Activated naive CD8-positive, alpha-beta T cell (primary cell): ENCODE data around the gene SPEF2.

Source experiments
- H3K27ac Mint-ChIP-seq: one replicate; pipeline ENCODE4 v1.8.0; 2021; ENCODE audit warnings: mixed read lengths
- H3K27me3 Mint-ChIP-seq: one replicate; pipeline ENCODE4 v1.8.0; 2021; ENCODE audit warnings: mixed read lengths
- H3K36me3 Mint-ChIP-seq: one replicate; pipeline ENCODE4 v1.8.0; 2021; ENCODE audit warnings: mixed read lengths
- H3K4me1 Mint-ChIP-seq: one replicate; pipeline ENCODE4 v1.8.0; 2021; ENCODE audit warnings: low read depth, mixed read lengths
- H3K4me3 Mint-ChIP-seq: one replicate; pipeline ENCODE4 v1.8.0; 2021; ENCODE audit warnings: mild to moderate bottlenecking, mixed read lengths
- H3K9me3 Mint-ChIP-seq: one replicate; pipeline ENCODE4 v1.8.0; 2021; ENCODE audit warnings: low read depth, mixed read lengths

SPEF2 gene

GRCh38 chr5:35736280-35736679, 118.6 kb downstream of the SPEF2 start:
- Mint-ChIP-seq H3K4me1 (peaks cover 30% of the 10 kb centered on the region), H3K36me3 (peaks cover 22% of the 10 kb centered on the region), H3K4me3 (no peak overlapping the region), H3K9me3 (peaks cover 13% of the 10 kb centered on the region), H3K27me3 (no peaks in the 10 kb centered on the region), H3K27ac (peak overlapping the region; percentile 84)

GRCh38 chr5:35741126-35741716, 123.6 kb downstream of the SPEF2 start:
- H3K4me3 Mint-ChIP-seq: no peak overlapping the region
- no peaks in the 10 kb centered on the region for H3K27me3 Mint-ChIP-seq
- peaks cover 24% of the 10 kb centered on the region for H3K36me3 Mint-ChIP-seq
- H3K27ac Mint-ChIP-seq: no peak overlapping the region
- H3K4me1 Mint-ChIP-seq: peaks cover 28% of the 10 kb centered on the region
- peaks cover 15% of the 10 kb centered on the region for H3K9me3 Mint-ChIP-seq

GRCh38 chr5:35741971-35742370, 124.3 kb downstream of the SPEF2 start:
- H3K27ac Mint-ChIP-seq: no peak overlapping the region
- no peak overlapping the region for H3K4me3 Mint-ChIP-seq
- peaks cover 24% of the 10 kb centered on the region for H3K36me3 Mint-ChIP-seq
- peaks cover 9% of the 10 kb centered on the region for H3K9me3 Mint-ChIP-seq
- no peaks in the 10 kb centered on the region for H3K27me3 Mint-ChIP-seq
- peaks cover 22% of the 10 kb centered on the region for H3K4me1 Mint-ChIP-seq

GRCh38 chr5:35743644-35744043, 126.0 kb downstream of the SPEF2 start:
- H3K36me3 Mint-ChIP-seq: peaks cover 28% of the 10 kb centered on the region
- no peak overlapping the region for H3K4me3 Mint-ChIP-seq
- no peak overlapping the region for H3K27ac Mint-ChIP-seq
- H3K9me3 Mint-ChIP-seq: peaks cover 11% of the 10 kb centered on the region
- H3K27me3 Mint-ChIP-seq: no peaks in the 10 kb centered on the region
- peaks cover 30% of the 10 kb centered on the region for H3K4me1 Mint-ChIP-seq

- Mint-ChIP-seq H3K9me3 (peaks cover 11% of the 10 kb centered on the region), H3K27me3 (no peaks in the 10 kb centered on the region), H3K4me3 (peak overlapping the region; percentile 28), H3K36me3 (peaks cover 20% of the 10 kb centered on the region), H3K27ac (no peak overlapping the region), H3K4me1 (peaks cover 37% of the 10 kb centered on the region)
These were observed 127.5 kb downstream of the SPEF2 start for GRCh38 chr5:35745193-35745592.

- Mint-ChIP-seq H3K27me3 (no peaks in the 10 kb centered on the region), H3K4me3 (no peak overlapping the region), H3K4me1 (peaks cover 35% of the 10 kb centered on the region), H3K9me3 (peaks cover 11% of the 10 kb centered on the region), H3K36me3 (peaks cover 17% of the 10 kb centered on the region), H3K27ac (no peak overlapping the region)
These were observed 128.0 kb downstream of the SPEF2 start for GRCh38 chr5:35745660-35746059.

- H3K36me3 Mint-ChIP-seq: peaks cover 9% of the 10 kb centered on the region
- no peak overlapping the region for H3K4me3 Mint-ChIP-seq
- H3K4me1 Mint-ChIP-seq: peaks cover 19% of the 10 kb centered on the region
- H3K9me3 Mint-ChIP-seq: peaks cover 4% of the 10 kb centered on the region
- no peak overlapping the region for H3K27ac Mint-ChIP-seq
- H3K27me3 Mint-ChIP-seq: no peaks in the 10 kb centered on the region
These were observed 134.3 kb downstream of the SPEF2 start for GRCh38 chr5:35752012-35752411.

- H3K36me3 Mint-ChIP-seq: peaks cover 2% of the 10 kb centered on the region
- no peak overlapping the region for H3K27ac Mint-ChIP-seq
- no peaks in the 10 kb centered on the region for H3K27me3 Mint-ChIP-seq
- no peak overlapping the region for H3K4me3 Mint-ChIP-seq
- peaks cover 19% of the 10 kb centered on the region for H3K4me1 Mint-ChIP-seq
- no peaks in the 10 kb centered on the region for H3K9me3 Mint-ChIP-seq
These were observed 135.8 kb downstream of the SPEF2 start for GRCh38 chr5:35753500-35753899.

- no peaks in the 10 kb centered on the region for H3K9me3 Mint-ChIP-seq
These were observed 136.8 kb downstream of the SPEF2 start for GRCh38 chr5:35754481-35754880.

GRCh38 chr5:35755966-35756365, 138.3 kb downstream of the SPEF2 start:
- Mint-ChIP-seq H3K4me3 (no peak overlapping the region), H3K36me3 (peaks cover 2% of the 10 kb centered on the region), H3K4me1 (peaks cover 19% of the 10 kb centered on the region), H3K27me3 (no peaks in the 10 kb centered on the region), H3K9me3 (no peaks in the 10 kb centered on the region), H3K27ac (no peak overlapping the region)

More at GRCh38 chr5:35754481-35754880, 136.8 kb downstream of the SPEF2 start:
- Mint-ChIP-seq H3K36me3 (peaks cover 2% of the 10 kb centered on the region), H3K27ac (no peak overlapping the region), H3K4me1 (peaks cover 16% of the 10 kb centered on the region), H3K27me3 (no peaks in the 10 kb centered on the region), H3K4me3 (no peak overlapping the region)

GRCh38 chr5:35758151-35758724, 140.6 kb downstream of the SPEF2 start:
- Mint-ChIP-seq H3K4me1 (peaks cover 38% of the 10 kb centered on the region), H3K27me3 (no peaks in the 10 kb centered on the region), H3K9me3 (no peaks in the 10 kb centered on the region), H3K4me3 (no peak overlapping the region), H3K36me3 (peaks cover 2% of the 10 kb centered on the region), H3K27ac (no peak overlapping the region)

GRCh38 chr5:35761541-35761940, 143.9 kb downstream of the SPEF2 start:
- no peak overlapping the region for H3K4me3 Mint-ChIP-seq
- peaks cover 4% of the 10 kb centered on the region for H3K9me3 Mint-ChIP-seq
- H3K27ac Mint-ChIP-seq: peak overlapping the region; percentile 78
- H3K36me3 Mint-ChIP-seq: peaks cover 9% of the 10 kb centered on the region
- no peaks in the 10 kb centered on the region for H3K27me3 Mint-ChIP-seq
- H3K4me1 Mint-ChIP-seq: peaks cover 51% of the 10 kb centered on the region

GRCh38 chr5:35762368-35762767, 144.7 kb downstream of the SPEF2 start:
- Mint-ChIP-seq H3K4me3 (no peak overlapping the region), H3K27ac (no peak overlapping the region), H3K36me3 (peaks cover 9% of the 10 kb centered on the region), H3K27me3 (no peaks in the 10 kb centered on the region), H3K9me3 (peaks cover 4% of the 10 kb centered on the region), H3K4me1 (peaks cover 52% of the 10 kb centered on the region)

- Mint-ChIP-seq H3K4me1 (peaks cover 37% of the 10 kb centered on the region), H3K36me3 (peaks cover 9% of the 10 kb centered on the region), H3K27me3 (no peaks in the 10 kb centered on the region), H3K9me3 (peaks cover 4% of the 10 kb centered on the region), H3K4me3 (no peak overlapping the region), H3K27ac (no peak overlapping the region)
These were observed 148.3 kb downstream of the SPEF2 start for GRCh38 chr5:35765921-35766320.

GRCh38 chr5:35771300-35771699, 153.6 kb downstream of the SPEF2 start:
- Mint-ChIP-seq H3K27me3 (no peaks in the 10 kb centered on the region), H3K4me3 (peak overlapping the region; percentile 1), H3K36me3 (peaks cover 3% of the 10 kb centered on the region), H3K9me3 (no peaks in the 10 kb centered on the region), H3K4me1 (peaks cover 46% of the 10 kb centered on the region), H3K27ac (peak overlapping the region; percentile 79)

GRCh38 chr5:35771839-35772238, 154.2 kb downstream of the SPEF2 start:
- H3K9me3 Mint-ChIP-seq: no peaks in the 10 kb centered on the region
- H3K4me3 Mint-ChIP-seq: no peak overlapping the region
- H3K4me1 Mint-ChIP-seq: peaks cover 48% of the 10 kb centered on the region
- no peaks in the 10 kb centered on the region for H3K27me3 Mint-ChIP-seq
- peak overlapping the region; percentile 79 for H3K27ac Mint-ChIP-seq
- H3K36me3 Mint-ChIP-seq: peaks cover 3% of the 10 kb centered on the region
